ENCODE measurements around the gene MAML2.

MAML2 gene

GRCh38 chr11:96112192-96113128, 230.5 kb downstream of the MAML2 start:
- no peak for DNase-seq

GRCh38 chr11:96111308-96111707, 231.7 kb downstream of the MAML2 start:
- no peak for DNase-seq

GRCh38 chr11:96110302-96110701, 232.7 kb downstream of the MAML2 start:
- no peak for DNase-seq

DNA sequence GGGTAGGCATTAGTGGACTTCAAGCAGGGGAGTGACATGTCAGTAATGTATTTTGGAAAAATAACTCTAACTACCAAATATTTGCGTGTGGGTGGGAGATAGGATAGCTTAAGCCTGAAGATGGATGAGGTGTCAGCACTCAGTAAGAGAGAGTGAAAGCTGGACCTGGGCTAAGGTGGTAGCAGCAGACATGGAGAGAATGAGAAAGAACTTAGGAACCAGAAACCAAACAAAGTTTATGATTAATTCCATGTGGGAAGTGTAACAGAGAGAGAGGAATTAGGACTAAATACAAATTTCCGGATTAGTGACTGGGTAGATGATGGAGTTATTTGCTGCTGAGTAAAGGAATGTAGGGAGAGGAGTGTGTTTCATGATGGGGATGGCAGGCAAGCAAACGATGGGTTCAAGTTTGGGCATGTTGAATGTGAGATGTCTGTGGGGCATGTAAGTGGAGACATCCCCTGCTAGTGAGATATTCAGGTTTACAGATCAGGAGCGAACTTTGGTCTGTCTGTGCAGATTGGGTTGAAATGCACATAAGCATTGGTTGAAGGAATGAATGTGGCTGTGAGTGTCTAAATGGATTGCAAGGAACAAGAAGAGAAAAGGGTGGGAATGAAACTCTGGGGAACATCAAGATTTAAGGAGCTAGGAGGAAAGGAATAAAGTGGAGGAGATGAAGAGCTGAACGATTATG, 233.5 kb downstream of the MAML2 start:
- no peak for DNase-seq

- DNase-seq = no peak
These were observed 235.7 kb downstream of the MAML2 start for GRCh38 chr11:96107143-96107824.

GRCh38 chr11:96106645-96107044, 236.3 kb downstream of the MAML2 start:
- no peak for DNase-seq

- DNase-seq = no peak
These were observed 237.1 kb downstream of the MAML2 start for GRCh38 chr11:96105944-96106343.

- no peak for DNase-seq
These were observed 237.6 kb downstream of the MAML2 start for GRCh38 chr11:96105197-96105895.

GRCh38 chr11:96104496-96104895, 238.5 kb downstream of the MAML2 start:
- DNase-seq = no peak

- DNase-seq = no peak
These were observed 239.3 kb downstream of the MAML2 start for GRCh38 chr11:96103721-96104120.

DNA sequence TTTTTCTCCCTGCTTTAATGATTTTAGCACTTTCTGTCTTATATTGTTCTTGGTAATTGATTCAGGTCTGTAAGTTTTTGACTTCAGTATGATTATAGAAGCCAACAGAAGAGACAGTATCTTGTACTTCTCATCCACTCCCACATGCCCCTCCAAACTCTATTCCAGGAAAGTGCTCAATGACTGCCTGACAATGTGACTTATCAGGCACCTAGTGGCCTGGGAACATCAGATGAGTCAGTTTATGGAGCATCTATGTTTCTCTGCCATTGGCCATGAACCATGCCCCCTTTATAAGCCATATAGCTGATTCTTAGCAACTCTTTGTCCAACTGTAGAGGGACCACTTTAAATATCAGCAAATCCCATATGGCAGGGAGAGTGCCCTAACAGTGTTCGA, 239.9 kb downstream of the MAML2 start:
- no peak for DNase-seq

- no peak for DNase-seq
These were observed 240.3 kb downstream of the MAML2 start for GRCh38 chr11:96102664-96103078.

- no peak for DNase-seq
These were observed 241.8 kb downstream of the MAML2 start for GRCh38 chr11:96101146-96101545.

GRCh38 chr11:96098511-96099241, 244.3 kb downstream of the MAML2 start:
- DNase-seq = no peak

GRCh38 chr11:96097844-96098421, 245.1 kb downstream of the MAML2 start:
- DNase-seq = no peak

- no peak for DNase-seq
These were observed 246.6 kb downstream of the MAML2 start for GRCh38 chr11:96096360-96096759.

DNA sequence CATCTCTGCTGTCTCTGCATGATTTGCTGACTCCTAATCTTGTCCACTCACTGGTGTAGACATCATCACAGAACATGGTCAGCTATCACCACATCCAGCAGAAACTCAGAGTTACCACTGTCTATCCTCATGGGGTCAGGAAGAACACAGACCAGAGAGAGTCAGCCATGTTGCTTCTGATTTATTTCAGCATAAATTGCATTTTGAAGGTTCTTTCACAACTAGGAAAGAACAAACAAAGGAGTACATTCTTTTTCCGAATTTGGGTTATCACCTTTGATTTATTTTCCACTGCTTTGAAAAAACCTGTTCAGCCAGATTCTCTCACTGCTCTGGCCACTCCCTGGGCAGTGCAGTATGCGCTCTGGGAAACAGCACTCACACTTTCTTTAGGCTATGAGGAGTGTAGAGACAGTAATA, 247.1 kb downstream of the MAML2 start:
- DNase-seq = no peak

GRCh38 chr11:96094156-96094555, 248.8 kb downstream of the MAML2 start:
- DNase-seq = no peak

- no peak for DNase-seq
These were observed 250.5 kb downstream of the MAML2 start for GRCh38 chr11:96092511-96092910.

DNA sequence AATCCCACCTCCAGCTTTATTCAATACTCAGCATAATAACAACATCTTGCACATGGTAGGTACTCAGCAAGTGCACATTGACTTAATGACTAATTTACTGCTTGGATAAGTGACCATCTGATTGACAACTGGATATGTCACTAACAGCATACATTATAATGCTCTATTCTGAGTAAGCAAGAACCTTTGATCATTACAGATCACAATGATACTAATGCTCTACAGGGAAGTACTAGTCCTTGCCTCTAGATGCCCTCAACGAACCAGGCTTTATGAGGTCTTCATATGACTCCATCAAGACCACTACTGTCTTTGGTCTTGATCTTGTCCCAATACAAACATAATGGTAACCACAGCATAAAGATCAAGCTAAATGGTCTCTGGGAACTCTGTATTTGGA, 251.5 kb downstream of the MAML2 start:
- no peak for DNase-seq

DNA sequence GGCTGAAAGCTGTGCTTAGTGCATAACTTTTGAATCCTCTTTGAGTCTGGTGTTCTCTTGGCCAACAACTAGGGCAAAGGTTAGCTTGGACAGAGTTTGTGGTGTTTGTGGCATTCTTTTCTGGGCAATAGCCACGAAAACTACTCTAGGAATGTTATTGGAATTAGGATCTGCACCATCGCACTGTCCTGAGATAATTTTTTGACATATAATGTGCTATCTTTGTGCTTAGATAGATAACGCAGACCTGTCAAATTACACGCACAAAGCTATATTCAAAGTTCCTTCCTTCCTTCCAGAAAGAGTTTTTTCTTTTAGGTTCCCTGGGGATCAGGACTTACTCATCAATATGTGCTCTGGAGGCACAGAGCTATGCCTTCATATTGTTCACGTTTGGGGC, 252.3 kb downstream of the MAML2 start:
- DNase-seq = no peak

DNA sequence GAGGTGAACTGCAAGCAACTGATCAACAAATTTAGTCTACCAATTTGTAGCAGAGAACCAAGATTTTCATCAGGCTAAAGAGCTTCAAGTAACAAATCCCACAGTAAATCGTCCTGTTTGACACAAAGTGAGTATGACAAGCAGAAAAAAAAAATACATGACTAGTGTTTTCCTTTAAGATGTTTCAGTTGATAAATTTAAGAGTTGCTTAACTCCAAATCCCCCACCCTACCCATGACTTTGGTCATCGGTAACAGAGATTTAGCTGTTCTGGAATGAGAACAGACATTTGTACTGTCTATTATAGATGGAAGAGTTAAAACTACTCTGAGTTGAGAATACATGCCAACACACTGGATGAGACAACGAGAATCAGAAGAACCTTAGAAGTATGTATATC, 254.1 kb downstream of the MAML2 start:
- no peak for DNase-seq
